Astrocyte of the cerebellum (primary cell): ENCODE measurements around the gene ADARB2.

Experiments used
- DNase-seq: peaks from one replicate; pipeline ENCODE4 v3.0.0-alpha.2; 2011; ENCODE audit warnings: low read depth
- H3K4me3 ChIP-seq: 2 replicates; pipeline ENCODE4 v1.5.1; 2011; ENCODE audit warnings: mild to moderate bottlenecking, low read depth, low read length, moderate library complexity
- in situ Hi-C: cut with HindIII; loops from 2 replicates; pipeline ENCODE4 v1.10.0; 2017; ENCODE audit warnings: low sequenced_read_pairs
- TF ChIP-seq, protein P1 (sequence below): IDR thresholded peaks from 2 replicates; pipeline ENCODE4 v1.5.1; 2012; ENCODE audit warnings: low read length, low read depth, moderate library complexity, mild to moderate bottlenecking; ENCODE audit errors: missing control alignments

ADARB2 gene

GRCh38 chr10:1137499-1138163, 599.7 kb downstream of the ADARB2 start:
- H3K4me3 ChIP-seq, result no peak overlapping the region
- TF ChIP-seq, protein P1, sequence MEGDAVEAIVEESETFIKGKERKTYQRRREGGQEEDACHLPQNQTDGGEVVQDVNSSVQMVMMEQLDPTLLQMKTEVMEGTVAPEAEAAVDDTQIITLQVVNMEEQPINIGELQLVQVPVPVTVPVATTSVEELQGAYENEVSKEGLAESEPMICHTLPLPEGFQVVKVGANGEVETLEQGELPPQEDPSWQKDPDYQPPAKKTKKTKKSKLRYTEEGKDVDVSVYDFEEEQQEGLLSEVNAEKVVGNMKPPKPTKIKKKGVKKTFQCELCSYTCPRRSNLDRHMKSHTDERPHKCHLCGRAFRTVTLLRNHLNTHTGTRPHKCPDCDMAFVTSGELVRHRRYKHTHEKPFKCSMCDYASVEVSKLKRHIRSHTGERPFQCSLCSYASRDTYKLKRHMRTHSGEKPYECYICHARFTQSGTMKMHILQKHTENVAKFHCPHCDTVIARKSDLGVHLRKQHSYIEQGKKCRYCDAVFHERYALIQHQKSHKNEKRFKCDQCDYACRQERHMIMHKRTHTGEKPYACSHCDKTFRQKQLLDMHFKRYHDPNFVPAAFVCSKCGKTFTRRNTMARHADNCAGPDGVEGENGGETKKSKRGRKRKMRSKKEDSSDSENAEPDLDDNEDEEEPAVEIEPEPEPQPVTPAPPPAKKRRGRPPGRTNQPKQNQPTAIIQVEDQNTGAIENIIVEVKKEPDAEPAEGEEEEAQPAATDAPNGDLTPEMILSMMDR, result no peak
- in situ Hi-C loops, result no loop called here
- no peak for DNase-seq

GRCh38 chr10:1136268-1136667, 601.1 kb downstream of the ADARB2 start:
- in situ Hi-C loops, result no loop called here
- no peak overlapping the region for H3K4me3 ChIP-seq
- TF ChIP-seq, protein P1, result no peak
- no peak for DNase-seq

GRCh38 chr10:1134156-1134555, 603.2 kb downstream of the ADARB2 start:
- H3K4me3 ChIP-seq, result no peak overlapping the region
- TF ChIP-seq, protein P1, result no peak
- in situ Hi-C loops, result no loop called here
- DNase-seq, result no peak

- TF ChIP-seq, protein P1, result no peak
- in situ Hi-C loops, result no loop called here
- DNase-seq, result no peak
- H3K4me3 ChIP-seq, result no peak overlapping the region
These were observed 603.8 kb downstream of the ADARB2 start for GRCh38 chr10:1133495-1134045.

GRCh38 chr10:1132584-1132983, 604.7 kb downstream of the ADARB2 start:
- in situ Hi-C loops, result no loop called here
- H3K4me3 ChIP-seq, result no peak overlapping the region
- no peak for DNase-seq
- TF ChIP-seq, protein P1, result no peak

DNA sequence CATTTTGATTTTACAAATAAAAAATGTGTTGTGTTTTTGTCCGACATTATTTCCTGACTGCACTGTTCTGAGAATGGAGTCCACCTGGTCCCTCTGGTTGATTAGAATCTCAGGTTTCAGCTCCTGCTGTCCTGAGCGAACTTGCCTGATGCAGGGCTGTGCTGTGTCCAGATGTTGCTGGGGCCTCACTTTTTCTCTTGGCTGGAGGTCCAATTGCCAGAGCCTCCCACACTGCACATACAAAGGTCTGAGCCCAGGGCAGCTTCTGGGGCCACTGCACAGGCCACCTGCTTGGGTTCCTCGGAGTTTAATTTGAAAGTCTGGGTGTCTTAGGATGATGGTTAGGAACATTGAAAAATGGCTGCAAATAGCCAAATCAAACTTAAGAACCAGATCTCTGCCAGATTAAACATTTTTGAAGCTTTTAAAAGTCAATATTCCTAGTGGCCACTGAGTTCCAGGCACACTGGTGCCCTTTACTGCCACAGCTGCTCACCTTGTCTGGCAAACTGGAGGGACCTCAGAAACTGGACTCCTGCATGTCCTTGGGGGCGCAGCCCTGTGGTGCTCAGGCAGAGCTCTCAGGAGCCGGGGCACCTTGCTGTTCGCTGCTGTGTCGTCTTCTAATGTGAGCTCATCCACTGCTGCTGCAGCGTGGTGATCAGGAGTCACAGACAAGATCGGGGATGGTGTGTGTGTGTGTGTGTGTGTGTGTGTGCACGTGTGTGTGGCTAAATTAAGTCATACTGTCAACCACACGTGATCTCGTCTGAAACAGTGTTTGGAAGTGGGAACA, 606.1 kb downstream of the ADARB2 start:
- TF ChIP-seq, protein P1, result no peak
- in situ Hi-C loops, result no loop called here
- H3K4me3 ChIP-seq, result no peak overlapping the region
- DNase-seq, result no peak
